Posterior vena cava (tissue), 2 donors: ENCODE data around the gene GMDS. TPM values are rescaled to one million over a fixed set of nuclear protein-coding genes. Genes with fewer than 3 reads are reported as not detected.

Experiments used
- DNase-seq: peaks from one replicate; pipeline ENCODE4 v3.0.0-alpha.2; 2020; ENCODE audit warnings: low spot score
- intact Hi-C, 2 donors: fragments of 100-400 bp; cut with DNase I; formaldehyde crosslinking; loops; one replicate each; pipeline versions ENCODE4 v1.14.1 to v1.14.2; 2022 to 2023
- total RNA-seq, 2 donors: library from RNA; stranded (reverse); fragmentation: NEBNext Ultra II Directional; extraction: Animal tissue kit (Norgen Biotek cat#: 25700); gene quantifications; one replicate each; pipeline ENCODE4 v1.2.1, GENCODE V29; 2021
- donor health status: DM: yes; HTN: yes; CAD: no.
- donor health status: DM: yes; HTN: yes; CAD: no.

The GMDS gene
- total RNA-seq, 2 donors from 2014 or later = 14.9 to 20.1 TPM

- DNase-seq = no peak
- intact Hi-C loops = no loop called here
These were observed 127.3 kb downstream of the GMDS start for GRCh38 chr6:2118136-2118535.

- intact Hi-C loops = no loop called here
These were observed 128.0 kb downstream of the GMDS start for GRCh38 chr6:2117447-2117846.

GRCh38 chr6:2116496-2116895 lies 128.9 kb downstream of the GMDS start:
- intact Hi-C loops = no loop called here

More at GRCh38 chr6:2117447-2117846, 128.0 kb downstream of the GMDS start:
- DNase-seq = no peak

GRCh38 chr6:2114100-2114499 lies 131.3 kb downstream of the GMDS start:
- DNase-seq = no peak
- intact Hi-C loops = no loop called here

More at GRCh38 chr6:2116496-2116895, 128.9 kb downstream of the GMDS start:
- DNase-seq = no peak

- intact Hi-C loops = no loop called here
- no peak for DNase-seq
These were observed 134.2 kb downstream of the GMDS start for GRCh38 chr6:2111162-2111677.

- no peak for DNase-seq
- intact Hi-C loops = no loop called here
These were observed 134.9 kb downstream of the GMDS start for GRCh38 chr6:2110504-2110903.

- intact Hi-C loops = loop anchor here in 1 of 2 donors (5.0 kb wide), 1 partner anchor 502 kb away; the partner anchor contains the start of gene FOXC1
- no peak for DNase-seq
These were observed 135.6 kb downstream of the GMDS start for GRCh38 chr6:2109796-2110195.

- no peak for DNase-seq
- intact Hi-C loops = loop anchor here in 1 of 2 donors (5.0 kb wide), 1 partner anchor 502 kb away; the partner anchor contains the start of gene FOXC1
These were observed 136.6 kb downstream of the GMDS start for GRCh38 chr6:2108700-2109306.

GRCh38 chr6:2104524-2104880 lies 140.9 kb downstream of the GMDS start:
- intact Hi-C loops = loop anchor here in 1 of 2 donors (5.0 kb wide), 1 partner anchor 502 kb away; no protein-coding TSS in a partner anchor
- DNase-seq = no peak

GRCh38 chr6:2103765-2104523 lies 141.5 kb downstream of the GMDS start:
- no peak for DNase-seq
- intact Hi-C loops = loop anchor here in 1 of 2 donors (5.0 kb wide), 1 partner anchor 502 kb away; no protein-coding TSS in a partner anchor

- intact Hi-C loops = loop anchor here in 1 of 2 donors (5.0 kb wide), 1 partner anchor 501 kb away; no protein-coding TSS in a partner anchor
- DNase-seq = no peak
These were observed 142.4 kb downstream of the GMDS start for GRCh38 chr6:2102966-2103365.

GRCh38 chr6:2102316-2102883 lies 143.0 kb downstream of the GMDS start:
- no peak for DNase-seq
- intact Hi-C loops = loop anchor here in 1 of 2 donors (5.0 kb wide), 1 partner anchor 500 kb away; no protein-coding TSS in a partner anchor

GRCh38 chr6:2101213-2101612 lies 144.2 kb downstream of the GMDS start:
- no peak for DNase-seq
- intact Hi-C loops = loop anchor here in 1 of 2 donors (5.0 kb wide), 1 partner anchor 499 kb away; no protein-coding TSS in a partner anchor

GRCh38 chr6:2099870-2100269 lies 145.5 kb downstream of the GMDS start:
- intact Hi-C loops = loop anchor here in 1 of 2 donors (5.0 kb wide), 1 partner anchor 498 kb away; no protein-coding TSS in a partner anchor
- DNase-seq = no peak

GRCh38 chr6:2097464-2097863 lies 147.9 kb downstream of the GMDS start:
- intact Hi-C loops = no loop called here
- DNase-seq = no peak

- DNase-seq = no peak
- intact Hi-C loops = no loop called here
These were observed 150.8 kb downstream of the GMDS start for GRCh38 chr6:2094642-2095041.

- no peak for DNase-seq
- intact Hi-C loops = no loop called here
These were observed 159.0 kb downstream of the GMDS start for GRCh38 chr6:2086326-2086965.

GRCh38 chr6:2085657-2086056 lies 159.7 kb downstream of the GMDS start:
- intact Hi-C loops = no loop called here
- no peak for DNase-seq
